ENCODE data around the gene PDLIM5.

DNA sequence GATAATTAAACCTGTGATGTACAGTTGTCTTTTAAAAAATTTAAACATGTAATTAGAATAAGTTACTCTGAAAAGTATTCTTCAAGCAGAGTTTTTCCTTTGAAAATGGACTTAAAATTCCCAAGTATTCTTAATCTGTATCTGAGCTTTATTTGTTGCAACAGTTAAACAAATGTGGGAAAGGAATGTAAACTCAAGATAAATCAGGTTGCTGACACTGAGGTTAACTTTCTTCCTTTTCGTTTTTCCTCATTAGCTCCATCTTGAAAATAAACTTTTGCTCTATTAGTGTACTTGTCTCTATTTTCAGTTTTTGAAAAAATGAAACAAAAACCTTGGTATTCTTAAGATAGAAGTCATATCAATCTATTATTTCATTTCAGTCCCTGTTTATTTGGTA is 161.5 kb downstream of the PDLIM5 start:
- TF ChIP-seq, protein P1, sequence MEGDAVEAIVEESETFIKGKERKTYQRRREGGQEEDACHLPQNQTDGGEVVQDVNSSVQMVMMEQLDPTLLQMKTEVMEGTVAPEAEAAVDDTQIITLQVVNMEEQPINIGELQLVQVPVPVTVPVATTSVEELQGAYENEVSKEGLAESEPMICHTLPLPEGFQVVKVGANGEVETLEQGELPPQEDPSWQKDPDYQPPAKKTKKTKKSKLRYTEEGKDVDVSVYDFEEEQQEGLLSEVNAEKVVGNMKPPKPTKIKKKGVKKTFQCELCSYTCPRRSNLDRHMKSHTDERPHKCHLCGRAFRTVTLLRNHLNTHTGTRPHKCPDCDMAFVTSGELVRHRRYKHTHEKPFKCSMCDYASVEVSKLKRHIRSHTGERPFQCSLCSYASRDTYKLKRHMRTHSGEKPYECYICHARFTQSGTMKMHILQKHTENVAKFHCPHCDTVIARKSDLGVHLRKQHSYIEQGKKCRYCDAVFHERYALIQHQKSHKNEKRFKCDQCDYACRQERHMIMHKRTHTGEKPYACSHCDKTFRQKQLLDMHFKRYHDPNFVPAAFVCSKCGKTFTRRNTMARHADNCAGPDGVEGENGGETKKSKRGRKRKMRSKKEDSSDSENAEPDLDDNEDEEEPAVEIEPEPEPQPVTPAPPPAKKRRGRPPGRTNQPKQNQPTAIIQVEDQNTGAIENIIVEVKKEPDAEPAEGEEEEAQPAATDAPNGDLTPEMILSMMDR (IDR thresholded peaks at IDR 0.05 in 4 of 5, conservative IDR thresholded peaks at IDR 0.05 in 1 of 5) = no peak
- no peak for TF ChIP-seq POLR2A (IDR thresholded peaks at IDR 0.05)
